Upper lobe of left lung (tissue), 4 donors: ENCODE results near the gene MAP3K12.

Source experiments
- CTCF ChIP-seq, 6 experiments: fragments of 450-650 bp in 4 of 6; fragments of 200-600 bp in 2 of 6; sonication (generic) in 2 of 6; IDR thresholded peaks; one replicate each; pipeline ENCODE4 v1.5.1; 2016 to 2019; ENCODE audit warnings: antibody characterized with exemption in 6 of 6
- POLR2A ChIP-seq, 4 donors: fragments of 450-650 bp; IDR thresholded peaks; one replicate each; pipeline ENCODE4 v1.5.1; 2016 to 2017; ENCODE audit warnings: antibody characterized with exemption in 4 of 4, mild to moderate bottlenecking in 2 of 4
- POLR2AphosphoS5 ChIP-seq, 2 donors: sonication (generic); formaldehyde crosslinking; IDR thresholded peaks; one replicate each; pipeline ENCODE4 v1.5.1; 2017; ENCODE audit warnings: antibody characterized with exemption in 2 of 2

- TF ChIP-seq CTCF (IDR thresholded peaks at IDR 0.05) (no peak), POLR2A (IDR thresholded peaks at IDR 0.05) (no peak), POLR2AphosphoS5 (IDR thresholded peaks at IDR 0.05) (no peak)
These were observed 23.9 kb upstream of the MAP3K12 start for GRCh38 chr12:53523131-53523530.
